Neural progenitor cell (in vitro differentiated cells): ENCODE measurements around the gene GNB3.

Experiments used
- EZH2 ChIP-seq: fragments of 200-600 bp; sonication (generic); IDR thresholded peaks from 2 replicates; pipeline ENCODE4 v1.6.1; 2017; ENCODE audit warnings: antibody characterized with exemption, mild to moderate bottlenecking, moderate library complexity
- TF ChIP-seq, protein P1 (sequence below): fragments of 200-600 bp; sonication (generic); IDR thresholded peaks from 2 replicates; pipeline ENCODE4 v1.5.1; 2017; ENCODE audit warnings: antibody characterized with exemption, mild to moderate bottlenecking

DNA sequence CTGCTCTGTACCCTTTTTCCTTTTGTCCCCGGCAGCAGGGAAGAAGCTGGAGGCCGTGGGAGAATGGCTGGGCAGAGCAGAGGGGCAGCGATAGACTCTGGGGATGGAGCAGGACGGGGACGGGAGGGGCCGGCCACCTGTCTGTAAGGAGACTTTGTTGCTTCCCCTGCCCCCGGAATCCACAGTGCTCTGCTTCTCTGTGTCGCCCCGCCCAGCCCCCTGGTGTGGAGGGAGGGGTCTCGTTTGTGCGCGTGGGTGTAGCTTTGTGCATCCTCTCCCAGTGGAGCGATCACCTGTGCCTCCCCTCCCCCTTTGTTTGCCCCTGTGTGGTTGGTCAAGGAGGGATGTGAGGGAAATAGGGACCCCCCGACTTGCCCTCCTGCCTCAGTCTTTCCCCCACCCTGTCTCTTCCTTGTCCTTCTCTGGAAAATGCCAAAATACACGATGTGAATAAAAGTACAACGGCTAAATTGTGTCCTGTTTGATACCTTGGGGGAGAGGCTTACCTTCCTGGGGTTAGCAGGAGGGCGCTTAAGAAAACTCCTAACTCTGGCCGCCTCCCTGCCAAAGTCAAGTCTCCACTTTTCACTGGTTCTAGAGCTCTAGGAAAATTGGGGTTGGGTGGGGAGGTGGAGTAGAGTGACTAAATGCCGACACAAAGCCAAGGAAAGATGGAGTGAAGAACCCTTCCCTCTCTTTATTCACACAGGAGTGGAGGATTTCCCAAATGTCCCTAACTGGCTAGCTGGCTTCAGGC, 25.6 kb downstream of the GNB3 start:
- TF ChIP-seq, protein P1, sequence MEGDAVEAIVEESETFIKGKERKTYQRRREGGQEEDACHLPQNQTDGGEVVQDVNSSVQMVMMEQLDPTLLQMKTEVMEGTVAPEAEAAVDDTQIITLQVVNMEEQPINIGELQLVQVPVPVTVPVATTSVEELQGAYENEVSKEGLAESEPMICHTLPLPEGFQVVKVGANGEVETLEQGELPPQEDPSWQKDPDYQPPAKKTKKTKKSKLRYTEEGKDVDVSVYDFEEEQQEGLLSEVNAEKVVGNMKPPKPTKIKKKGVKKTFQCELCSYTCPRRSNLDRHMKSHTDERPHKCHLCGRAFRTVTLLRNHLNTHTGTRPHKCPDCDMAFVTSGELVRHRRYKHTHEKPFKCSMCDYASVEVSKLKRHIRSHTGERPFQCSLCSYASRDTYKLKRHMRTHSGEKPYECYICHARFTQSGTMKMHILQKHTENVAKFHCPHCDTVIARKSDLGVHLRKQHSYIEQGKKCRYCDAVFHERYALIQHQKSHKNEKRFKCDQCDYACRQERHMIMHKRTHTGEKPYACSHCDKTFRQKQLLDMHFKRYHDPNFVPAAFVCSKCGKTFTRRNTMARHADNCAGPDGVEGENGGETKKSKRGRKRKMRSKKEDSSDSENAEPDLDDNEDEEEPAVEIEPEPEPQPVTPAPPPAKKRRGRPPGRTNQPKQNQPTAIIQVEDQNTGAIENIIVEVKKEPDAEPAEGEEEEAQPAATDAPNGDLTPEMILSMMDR: no peak
- TF ChIP-seq EZH2: no peak
